PC-3 (cell line): ENCODE results near the gene MAGI1. TPM values are rescaled to one million over a fixed set of nuclear protein-coding genes. Genes with fewer than 3 reads are reported as not detected.

Source experiments
- ATAC-seq: fragments of 200-7000 bp; cut with Tn5 transposase; 2 replicates; pipeline ENCODE4 v1.9.1; 2020; ENCODE audit warnings: mild to moderate bottlenecking, moderate library complexity
- BruUV-seq: library from RNA; stranded (reverse); fragments of 400-500 nt; replicated peaks from 2 replicates; lab custom pipeline; 2021; lab: Mats Ljungman, UMichigan
- CTCF ChIA-PET: fragments of 300-600 bp; sonication (Branson Sonifier 250); formaldehyde crosslinking; loops from one replicate; lab custom pipeline; 2022; ENCODE audit warnings: antibody characterized with exemption; lab: Charles Lee
- POLR2A ChIA-PET: fragments of 300-600 bp; sonication (Branson Sonifier 250); formaldehyde crosslinking; loops from one replicate; lab custom pipeline; 2022; ENCODE audit warnings: antibody characterized with exemption; ENCODE audit not compliant: unreplicated experiment; lab: Charles Lee
- DNase-seq: peaks from one replicate; pipeline ENCODE4 v3.0.0-alpha.2; 2015
- H2AFZ ChIP-seq: fragments of 300-600 bp; sonication (generic); 2 replicates; pipeline ENCODE4 v1.6.0; 2016; ENCODE audit warnings: antibody characterized with exemption, low read length
- H3F3A ChIP-seq: fragments of 300-600 bp; sonication (generic); one replicate; pipeline ENCODE4 v1.6.0; 2017; ENCODE audit warnings: antibody characterized with exemption, low read length, control low read depth, mild to moderate bottlenecking; ENCODE audit not compliant: unreplicated experiment
- H3K27ac ChIP-seq: fragments of 300-600 bp; sonication (generic); 2 replicates; pipeline ENCODE4 v1.5.1; 2016; ENCODE audit warnings: mild to moderate bottlenecking, low read length
- H3K27me3 ChIP-seq: fragments of 300-600 bp; sonication (generic); 2 replicates; pipeline ENCODE4 v1.6.1; 2016; ENCODE audit warnings: low read length, mixed read lengths
- H3K36me3 ChIP-seq: fragments of 300-600 bp; sonication (generic); 2 replicates; pipeline ENCODE4 v1.6.1; 2016; ENCODE audit warnings: low read depth, mixed run types, low read length, mixed read lengths
- H3K4me1 ChIP-seq: fragments of 300-600 bp; sonication (generic); 2 replicates; pipeline ENCODE4 v1.5.1; 2016; ENCODE audit warnings: low read length; ENCODE audit not compliant: insufficient read depth
- H3K4me2 ChIP-seq: fragments of 300-600 bp; sonication (generic); 2 replicates; pipeline ENCODE4 v1.6.0; 2016; ENCODE audit warnings: low read length
- H3K4me3 ChIP-seq: fragments of 300-600 bp; sonication (generic); 2 replicates; pipeline ENCODE4 v1.5.1; 2016; ENCODE audit warnings: mild to moderate bottlenecking, low read length, mixed read lengths
- H3K79me2 ChIP-seq: fragments of 300-600 bp; sonication (generic); 2 replicates; pipeline ENCODE4 v1.6.1; 2017; ENCODE audit warnings: low read length, mixed read lengths
- H3K9ac ChIP-seq: fragments of 300-600 bp; sonication (generic); 2 replicates; pipeline ENCODE4 v1.6.0; 2016; ENCODE audit warnings: mild to moderate bottlenecking, low read length
- H3K9me2 ChIP-seq: fragments of 300-600 bp; sonication (generic); replicated peaks from 2 replicates; pipeline ENCODE4 v1.6.1; 2016; ENCODE audit warnings: mixed run types, low read length, mixed read lengths
- H3K9me3 ChIP-seq: fragments of 300-600 bp; sonication (generic); 2 replicates; pipeline ENCODE4 v1.6.1; 2016; ENCODE audit warnings: low read length, mixed read lengths
- H4K20me1 ChIP-seq: fragments of 300-600 bp; sonication (generic); 2 replicates; pipeline ENCODE4 v1.6.1; 2016; ENCODE audit warnings: low read length, mixed read lengths
- CTCF ChIP-seq: fragments of 300-600 bp; sonication (generic); conservative IDR thresholded peaks from 2 replicates; pipeline ENCODE4 v1.5.1; 2017; ENCODE audit warnings: antibody characterized with exemption, low read depth, mild to moderate bottlenecking, low read length
- EZH2 ChIP-seq: fragments of 300-600 bp; sonication (generic); IDR thresholded peaks from one replicate; pipeline ENCODE4 v1.6.1; 2017; ENCODE audit warnings: antibody characterized with exemption, mild to moderate bottlenecking, low read length; ENCODE audit not compliant: unreplicated experiment
- EZH2phosphoT487 ChIP-seq: fragments of 300-600 bp; sonication (generic); IDR thresholded peaks from 2 replicates; pipeline ENCODE4 v1.6.1; 2018; ENCODE audit warnings: mild to moderate bottlenecking, antibody characterized with exemption, low read length, borderline replicate concordance
- intact Hi-C: fragments of 100-400 bp; cut with micrococcal nuclease; formaldehyde crosslinking; loops from 2 replicates; pipeline ENCODE4 v1.9.0; 2023
- total RNA-seq: library from RNA; depleted of rRNA; stranded (reverse); fragments of >200 nt; gene quantifications from 2 replicates; pipeline ENCODE4 v1.2.3, GENCODE V29; 2014

The MAGI1 gene
- total RNA-seq, 1 experiment from 2014 or later, result 8.9 TPM

- H3K4me1 ChIP-seq, result peaks cover 8% of the 10 kb centered on the region
- BruUV-seq, result no TSS peak
- no peaks in the 10 kb centered on the region for H3K9me2 ChIP-seq
- H4K20me1 ChIP-seq, result no peaks in the 10 kb centered on the region
- ChIA-PET POLR2A (no interaction called here), CTCF (interaction anchor here (0.5 kb wide), 1 partner anchor 405 kb away, joined by 8 read pairs; no protein-coding TSS in a partner anchor)
- no peaks in the 10 kb centered on the region for H3K36me3 ChIP-seq
- H3K27me3 ChIP-seq, result no peaks in the 10 kb centered on the region
- peak overlapping the region; percentile 31; the same call in 1 of the 2 replicates for H3K4me2 ChIP-seq
- H3K9ac ChIP-seq, result no peak overlapping the region
- peak overlapping the region; percentile 20 for H3K27ac ChIP-seq
- H3K79me2 ChIP-seq, result no peaks in the 10 kb centered on the region
- peak; percentile 93 for ATAC-seq
- no peak overlapping the region for H3K4me3 ChIP-seq
- peak; percentile 60 for DNase-seq
- no peak overlapping the region for H2AFZ ChIP-seq
- H3K9me3 ChIP-seq, result no peaks in the 10 kb centered on the region
- TF ChIP-seq EZH2 (no peak), CTCF (no peak)
- intact Hi-C loops, result no loop called here
- no peaks in the 10 kb centered on the region for H3F3A ChIP-seq
Measured at GRCh38 chr3:65348398-65348995, 690.2 kb downstream of the MAGI1 start.

GRCh38 chr3:65347166-65347565 is 691.6 kb downstream of the MAGI1 start:
- Histone ChIP-seq H2AFZ (no peak overlapping the region), H3K4me3 (no peak overlapping the region), H3K9ac (no peak overlapping the region), H3K27me3 (no peaks in the 10 kb centered on the region), H3K9me3 (no peaks in the 10 kb centered on the region), H3K9me2 (no peaks in the 10 kb centered on the region), H3F3A (no peaks in the 10 kb centered on the region), H3K36me3 (no peaks in the 10 kb centered on the region), H3K4me1 (peaks cover 8% of the 10 kb centered on the region), H3K4me2 (no peak overlapping the region), H3K27ac (no peak overlapping the region), H3K79me2 (no peaks in the 10 kb centered on the region), H4K20me1 (no peaks in the 10 kb centered on the region)
- CTCF ChIA-PET, result no interaction called here
- ATAC-seq (no peak), DNase-seq (no peak)
- POLR2A ChIA-PET, result no interaction called here
- intact Hi-C loops, result no loop called here
- no peak for TF ChIP-seq CTCF
- TF ChIP-seq EZH2, result no peak
- no peak for TF ChIP-seq EZH2phosphoT487
- BruUV-seq, result no TSS peak

- intact Hi-C loops, result loop anchor here (5.0 kb wide), 1 partner anchor 387 kb away; no protein-coding TSS in a partner anchor
- Histone ChIP-seq H3K9ac (no peak overlapping the region), H3F3A (no peaks in the 10 kb centered on the region), H3K79me2 (no peaks in the 10 kb centered on the region), H3K4me1 (peaks cover 8% of the 10 kb centered on the region), H4K20me1 (no peaks in the 10 kb centered on the region), H3K27ac (no peak overlapping the region), H3K4me2 (no peak overlapping the region), H3K9me3 (no peaks in the 10 kb centered on the region), H3K9me2 (no peaks in the 10 kb centered on the region), H3K27me3 (no peaks in the 10 kb centered on the region), H2AFZ (no peak overlapping the region), H3K4me3 (no peak overlapping the region), H3K36me3 (no peaks in the 10 kb centered on the region)
- DNase-seq (no peak), ATAC-seq (no peak)
- ChIA-PET POLR2A (no interaction called here), CTCF (no interaction called here)
- no TSS peak for BruUV-seq
- TF ChIP-seq EZH2phosphoT487 (no peak), EZH2 (no peak), CTCF (no peak)
Measured at GRCh38 chr3:65344846-65345245, 693.9 kb downstream of the MAGI1 start.
